Panc1 (cell line): Measurements from ENCODE around the gene IL12RB2. TPM values are rescaled to one million over a fixed set of nuclear protein-coding genes. Genes with fewer than 3 reads are reported as not detected.

ENCODE experiments used
- ATAC-seq: fragments of 200-7000 bp; cut with Tn5 transposase; 2 replicates; pipeline ENCODE4 v1.9.1; 2020; ENCODE audit warnings: mild to moderate bottlenecking, moderate library complexity
- BruUV-seq: library from RNA; stranded (reverse); fragments of 400-500 nt; replicated peaks from 2 replicates; lab custom pipeline; 2021; lab: Mats Ljungman, UMichigan
- CTCF ChIA-PET: fragments of 300-600 bp; sonication (Branson Sonifier 250); formaldehyde crosslinking; loops from one replicate; lab custom pipeline; 2022; ENCODE audit warnings: antibody characterized with exemption; lab: Charles Lee
- POLR2A ChIA-PET: fragments of 300-600 bp; sonication (Branson Sonifier 250); formaldehyde crosslinking; loops from one replicate; lab custom pipeline; 2022; ENCODE audit warnings: antibody characterized with exemption; lab: Charles Lee
- DNase-seq: peaks from one replicate; pipeline ENCODE4 v3.0.0-alpha.2; 2010; ENCODE audit warnings: low read depth, low spot score
- H3K27ac ChIP-seq: 2 replicates; pipeline ENCODE4 v1.5.1; 2011; ENCODE audit warnings: mild to moderate bottlenecking, low read length, inconsistent platforms
- H3K27me3 ChIP-seq: fragments of 200-500 bp; sonication (Bioruptor generic); 2 replicates; pipeline ENCODE4 v1.6.0; 2014; ENCODE audit warnings: low read length, inconsistent platforms; ENCODE audit not compliant: control insufficient read depth, insufficient read depth
- H3K36me3 ChIP-seq: fragments of 200-500 bp; sonication (Bioruptor generic); 2 replicates; pipeline ENCODE4 v1.5.1; 2014; ENCODE audit warnings: inconsistent platforms, mild to moderate bottlenecking, low read length, moderate library complexity; ENCODE audit not compliant: control insufficient read depth, insufficient read depth
- H3K4me1 ChIP-seq: 2 replicates; pipeline ENCODE4 v1.5.1; 2011; ENCODE audit warnings: inconsistent platforms, mild to moderate bottlenecking, low read length, moderate library complexity; ENCODE audit not compliant: control insufficient read depth, insufficient read depth
- H3K4me3 ChIP-seq, 2 experiments: 2 replicates each; pipeline ENCODE4 v1.5.1; 2011 to 2012; ENCODE audit warnings: low read depth in 2 of 2, low read length in 2 of 2, mild to moderate bottlenecking in 2 of 2, inconsistent platforms in 1 of 2, moderate library complexity in 1 of 2
- H3K9me3 ChIP-seq: fragments of 200-500 bp; sonication (Bioruptor generic); 2 replicates; pipeline ENCODE4 v1.5.1; 2014; ENCODE audit warnings: low read depth, mild to moderate bottlenecking, inconsistent platforms, low read length, moderate library complexity; ENCODE audit not compliant: control insufficient read depth, insufficient read depth
- POLR2AphosphoS5 ChIP-seq: IDR thresholded peaks from 2 replicates; pipeline ENCODE4 v1.6.1; 2012; ENCODE audit warnings: mild to moderate bottlenecking, low read depth, low read length, moderate library complexity
- SIN3A ChIP-seq: IDR thresholded peaks from 2 replicates; pipeline ENCODE4 v1.6.1; 2012; ENCODE audit warnings: low read depth, mild to moderate bottlenecking, low read length, moderate library complexity, borderline replicate concordance; ENCODE audit not compliant: insufficient read depth
- TCF7L2 ChIP-seq: IDR thresholded peaks from 2 replicates; pipeline ENCODE4 v1.6.1; 2011; ENCODE audit warnings: mild to moderate bottlenecking, low read depth, low read length, inconsistent platforms
- in situ Hi-C: cut with HindIII; loops from 2 replicates; pipeline ENCODE4 v1.10.0; 2016; ENCODE audit warnings: low sequenced_read_pairs, low pct_unique_long_range_greater_than_20kb
- intact Hi-C: fragments of 100-400 bp; cut with micrococcal nuclease; formaldehyde crosslinking; loops from one replicate; pipeline ENCODE4 v1.10.0; 2022; ENCODE audit not compliant: unreplicated experiment
- total RNA-seq: library from RNA; stranded (reverse); gene quantifications from one replicate; pipeline ENCODE4 v1.2.1, GENCODE V29; 2021; ENCODE audit not compliant: unreplicated experiment
- TF ChIP-seq, protein P1 (sequence below): fragments of 450-650 bp; IDR thresholded peaks from 2 replicates; pipeline ENCODE4 v1.5.1; 2017; ENCODE audit warnings: mild to moderate bottlenecking
- TF ChIP-seq, protein P2 (sequence below), 2 experiments: IDR thresholded peaks; 2 replicates each; pipeline ENCODE4 v1.6.1; 2011 to 2012; ENCODE audit warnings: low read depth in 2 of 2, control low read depth in 1 of 2, low read length in 1 of 2, mild to moderate bottlenecking in 1 of 2, moderate library complexity in 1 of 2; ENCODE audit not compliant: insufficient read depth in 1 of 2

IL12RB2 gene
- total RNA-seq, 1 experiment from 2014 or later, result 0.26 TPM

DNA sequence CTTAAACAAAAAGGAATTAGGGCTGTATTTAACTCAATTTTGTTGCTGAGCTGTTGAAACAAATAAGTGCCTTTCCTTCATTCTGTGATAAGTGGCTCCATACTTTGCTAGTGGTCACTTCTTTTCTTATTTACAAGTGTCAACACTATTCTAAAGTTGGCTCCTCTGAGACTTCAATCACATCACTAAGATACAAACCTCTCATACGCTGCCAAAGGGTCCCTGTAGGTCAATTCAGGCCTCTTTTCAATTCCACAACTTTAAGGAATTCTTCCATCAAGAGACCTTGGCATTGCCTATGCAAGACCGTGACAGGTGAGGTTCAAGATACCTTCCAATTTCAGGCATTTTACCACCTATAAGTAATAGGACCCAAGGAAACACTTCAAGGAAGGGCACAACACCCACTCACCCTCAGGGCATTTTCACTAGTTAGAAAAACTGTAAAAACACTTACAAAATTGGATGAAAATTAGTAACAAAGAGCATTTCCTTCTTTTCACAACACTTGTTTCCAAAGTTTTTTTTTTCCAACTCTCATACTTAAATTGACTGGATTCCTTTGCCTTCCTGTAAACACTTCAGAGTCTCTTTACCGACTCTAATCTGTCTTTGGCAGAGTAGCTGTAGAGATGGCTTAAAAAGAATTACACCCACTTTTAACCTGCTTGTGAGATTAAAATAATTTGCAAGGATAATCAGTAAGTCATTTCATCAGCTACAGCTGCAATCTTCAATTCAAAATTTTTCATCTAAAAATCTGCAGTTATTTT, 98.0 kb downstream of the IL12RB2 start:
- DNase-seq (no peak), ATAC-seq (no peak)
- TF ChIP-seq, protein P1, sequence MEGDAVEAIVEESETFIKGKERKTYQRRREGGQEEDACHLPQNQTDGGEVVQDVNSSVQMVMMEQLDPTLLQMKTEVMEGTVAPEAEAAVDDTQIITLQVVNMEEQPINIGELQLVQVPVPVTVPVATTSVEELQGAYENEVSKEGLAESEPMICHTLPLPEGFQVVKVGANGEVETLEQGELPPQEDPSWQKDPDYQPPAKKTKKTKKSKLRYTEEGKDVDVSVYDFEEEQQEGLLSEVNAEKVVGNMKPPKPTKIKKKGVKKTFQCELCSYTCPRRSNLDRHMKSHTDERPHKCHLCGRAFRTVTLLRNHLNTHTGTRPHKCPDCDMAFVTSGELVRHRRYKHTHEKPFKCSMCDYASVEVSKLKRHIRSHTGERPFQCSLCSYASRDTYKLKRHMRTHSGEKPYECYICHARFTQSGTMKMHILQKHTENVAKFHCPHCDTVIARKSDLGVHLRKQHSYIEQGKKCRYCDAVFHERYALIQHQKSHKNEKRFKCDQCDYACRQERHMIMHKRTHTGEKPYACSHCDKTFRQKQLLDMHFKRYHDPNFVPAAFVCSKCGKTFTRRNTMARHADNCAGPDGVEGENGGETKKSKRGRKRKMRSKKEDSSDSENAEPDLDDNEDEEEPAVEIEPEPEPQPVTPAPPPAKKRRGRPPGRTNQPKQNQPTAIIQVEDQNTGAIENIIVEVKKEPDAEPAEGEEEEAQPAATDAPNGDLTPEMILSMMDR, result no peak
- TF ChIP-seq POLR2AphosphoS5 (no peak), TCF7L2 (no peak), SIN3A (no peak)
- TF ChIP-seq, protein P2, sequence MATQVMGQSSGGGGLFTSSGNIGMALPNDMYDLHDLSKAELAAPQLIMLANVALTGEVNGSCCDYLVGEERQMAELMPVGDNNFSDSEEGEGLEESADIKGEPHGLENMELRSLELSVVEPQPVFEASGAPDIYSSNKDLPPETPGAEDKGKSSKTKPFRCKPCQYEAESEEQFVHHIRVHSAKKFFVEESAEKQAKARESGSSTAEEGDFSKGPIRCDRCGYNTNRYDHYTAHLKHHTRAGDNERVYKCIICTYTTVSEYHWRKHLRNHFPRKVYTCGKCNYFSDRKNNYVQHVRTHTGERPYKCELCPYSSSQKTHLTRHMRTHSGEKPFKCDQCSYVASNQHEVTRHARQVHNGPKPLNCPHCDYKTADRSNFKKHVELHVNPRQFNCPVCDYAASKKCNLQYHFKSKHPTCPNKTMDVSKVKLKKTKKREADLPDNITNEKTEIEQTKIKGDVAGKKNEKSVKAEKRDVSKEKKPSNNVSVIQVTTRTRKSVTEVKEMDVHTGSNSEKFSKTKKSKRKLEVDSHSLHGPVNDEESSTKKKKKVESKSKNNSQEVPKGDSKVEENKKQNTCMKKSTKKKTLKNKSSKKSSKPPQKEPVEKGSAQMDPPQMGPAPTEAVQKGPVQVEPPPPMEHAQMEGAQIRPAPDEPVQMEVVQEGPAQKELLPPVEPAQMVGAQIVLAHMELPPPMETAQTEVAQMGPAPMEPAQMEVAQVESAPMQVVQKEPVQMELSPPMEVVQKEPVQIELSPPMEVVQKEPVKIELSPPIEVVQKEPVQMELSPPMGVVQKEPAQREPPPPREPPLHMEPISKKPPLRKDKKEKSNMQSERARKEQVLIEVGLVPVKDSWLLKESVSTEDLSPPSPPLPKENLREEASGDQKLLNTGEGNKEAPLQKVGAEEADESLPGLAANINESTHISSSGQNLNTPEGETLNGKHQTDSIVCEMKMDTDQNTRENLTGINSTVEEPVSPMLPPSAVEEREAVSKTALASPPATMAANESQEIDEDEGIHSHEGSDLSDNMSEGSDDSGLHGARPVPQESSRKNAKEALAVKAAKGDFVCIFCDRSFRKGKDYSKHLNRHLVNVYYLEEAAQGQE (IDR thresholded peaks at IDR 0.05; ENCODE audit: insufficient read depth in 1 of 2, low read depth in 2 of 2, low read length in 1 of 2), result no peak
- ChIA-PET POLR2A (interaction anchor here (0.7 kb wide), 1 partner anchor 62 kb away, joined by 4 read pairs; no protein-coding TSS in a partner anchor), CTCF (no interaction called here)
- no peaks in the 10 kb centered on the region for H3K9me3 ChIP-seq
- no peak overlapping the region for H3K4me3 ChIP-seq
- peaks cover 9% of the 10 kb centered on the region for H3K36me3 ChIP-seq
- H3K27ac ChIP-seq, result no peak overlapping the region
- H3K27me3 ChIP-seq, result no peaks in the 10 kb centered on the region
- TSS peak; percentile 2 for BruUV-seq
- intact Hi-C loops (loop anchor here (10.0 kb wide), 1 partner anchor 171 kb away; no protein-coding TSS in a partner anchor), in situ Hi-C loops (no loop called here)
- H3K4me1 ChIP-seq, result no peaks in the 10 kb centered on the region

DNA sequence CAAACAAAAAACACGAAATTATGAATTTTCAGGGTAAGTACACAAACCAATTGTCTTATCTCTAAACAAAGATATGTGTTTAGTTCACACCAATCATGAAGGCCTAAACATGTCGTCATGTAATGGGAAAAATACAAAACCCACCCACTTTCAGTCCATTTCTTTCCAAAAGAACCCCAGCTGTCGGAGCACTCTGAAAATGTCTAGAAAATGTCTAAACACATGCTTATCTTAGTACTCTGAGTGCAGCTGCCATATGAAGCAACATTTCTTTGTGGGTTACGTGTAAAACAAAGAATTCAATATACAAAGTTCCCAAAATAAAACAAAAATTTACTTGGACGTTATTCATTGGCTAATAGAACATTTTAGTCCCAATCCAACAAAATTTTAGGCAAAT, 99.8 kb downstream of the IL12RB2 start:
- no peaks in the 10 kb centered on the region for H3K9me3 ChIP-seq
- in situ Hi-C loops (no loop called here), intact Hi-C loops (loop anchor here (10.0 kb wide), 1 partner anchor 173 kb away; no protein-coding TSS in a partner anchor)
- no peak for ATAC-seq
- no peak overlapping the region for H3K27ac ChIP-seq
- POLR2A ChIA-PET, result no interaction called here
- no TSS peak for BruUV-seq
- H3K4me1 ChIP-seq, result no peaks in the 10 kb centered on the region
- H3K4me3 ChIP-seq, result no peak overlapping the region
- no peak for DNase-seq
- TF ChIP-seq SIN3A, result no peak
- TF ChIP-seq POLR2AphosphoS5, result 0 out of 2 replicates have a peak, but pooled peaks have one; percentile 26
- no peaks in the 10 kb centered on the region for H3K27me3 ChIP-seq
- H3K36me3 ChIP-seq, result peaks cover 24% of the 10 kb centered on the region
- CTCF ChIA-PET, result no interaction called here

DNA sequence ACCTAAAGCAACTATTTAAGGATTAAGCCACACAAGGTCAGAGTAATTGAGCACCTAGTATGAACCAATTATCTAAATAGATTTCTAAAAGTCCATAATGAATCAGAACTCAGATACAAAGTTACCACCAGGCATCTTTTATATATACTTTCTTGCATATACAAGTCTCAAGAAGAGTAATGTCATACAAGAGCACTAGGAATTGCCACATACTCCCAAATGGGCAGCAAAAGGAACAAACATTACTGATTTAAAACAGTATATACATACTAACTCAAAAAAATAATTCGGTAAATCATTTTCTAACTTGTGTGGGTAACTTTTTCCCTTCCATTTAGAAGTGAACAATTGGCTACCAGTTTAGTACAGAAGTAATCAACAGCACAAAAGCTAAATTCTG, 100.5 kb downstream of the IL12RB2 start:
- BruUV-seq, result no TSS peak
- no peaks in the 10 kb centered on the region for H3K27me3 ChIP-seq
- no peaks in the 10 kb centered on the region for H3K4me1 ChIP-seq
- DNase-seq, result no peak
- no peaks in the 10 kb centered on the region for H3K9me3 ChIP-seq
- TF ChIP-seq, protein P2 (IDR thresholded peaks at IDR 0.05; ENCODE audit: insufficient read depth in 1 of 2, low read depth in 2 of 2, low read length in 1 of 2), result no peak
- TF ChIP-seq SIN3A (no peak), TCF7L2 (no peak), POLR2AphosphoS5 (no peak)
- TF ChIP-seq, protein P1, result no peak
- ATAC-seq, result no peak
- ChIA-PET CTCF (no interaction called here), POLR2A (no interaction called here)
- H3K36me3 ChIP-seq, result peaks cover 27% of the 10 kb centered on the region
- in situ Hi-C loops, result no loop called here
- no peak overlapping the region for H3K4me3 ChIP-seq
- intact Hi-C loops, result loop anchor here (10.0 kb wide), 1 partner anchor 173 kb away; no protein-coding TSS in a partner anchor
- H3K27ac ChIP-seq, result no peak overlapping the region
